HepG2 (cell line): ENCODE data around the gene GDF15. TPM values are rescaled to one million over a fixed set of nuclear protein-coding genes. Genes with fewer than 3 reads are reported as not detected.
A peak's percentile ranks its signal among the peaks of the same experiment; 100 is the strongest.

Experiments
- CENPX ChIP-seq: sonication (generic); formaldehyde crosslinking; IDR thresholded peaks from 2 replicates; pipeline ENCODE4 v1.9.0; 2021; ENCODE audit warnings: mild to moderate bottlenecking, missing genetic modification reagents, moderate library complexity
- FOSL1 ChIP-seq: sonication (generic); formaldehyde crosslinking; IDR thresholded peaks from 2 replicates; pipeline ENCODE4 v1.9.0; 2021; ENCODE audit warnings: missing genetic modification reagents, borderline replicate concordance
- GTF2F1 ChIP-seq: fragments of 150-350 bp; IDR thresholded peaks from 2 replicates; pipeline ENCODE4 v1.6.1; 2014; ENCODE audit warnings: low read length
- SATB2 ChIP-seq: sonication (generic); formaldehyde crosslinking; IDR thresholded peaks from 2 replicates; pipeline ENCODE4 v1.5.0; 2020; ENCODE audit warnings: missing genetic modification reagents
- SIN3A ChIP-seq: IDR thresholded peaks from 2 replicates; pipeline ENCODE4 v1.6.1; 2011; ENCODE audit warnings: low read depth, mild to moderate bottlenecking, control low read depth, low read length, borderline replicate concordance
- SP1 ChIP-seq, 2 experiments: fragments of 450-650 bp in 1 of 2; sonication (generic) in 1 of 2; formaldehyde crosslinking in 1 of 2; IDR thresholded peaks; 2 replicates each; pipeline versions ENCODE4 v1.4.0 to v1.6.1; 2016 to 2020; ENCODE audit warnings: missing genetic modification reagents in 1 of 2
- ZMYM2 ChIP-seq: sonication (generic); formaldehyde crosslinking; IDR thresholded peaks from 2 replicates; pipeline ENCODE4 v1.8.0; 2022; ENCODE audit warnings: mild to moderate bottlenecking, missing genetic modification reagents
- ZNF124 ChIP-seq: sonication (generic); formaldehyde crosslinking; IDR thresholded peaks from 2 replicates; pipeline ENCODE4 v1.4.0; 2020; ENCODE audit warnings: missing genetic modification reagents
- ZNF292 ChIP-seq: sonication (generic); formaldehyde crosslinking; IDR thresholded peaks from 2 replicates; pipeline ENCODE4 v1.8.1; 2022; ENCODE audit warnings: mild to moderate bottlenecking, low read depth, missing genetic modification reagents, borderline replicate concordance
- ZNF431 ChIP-seq: sonication (generic); formaldehyde crosslinking; IDR thresholded peaks from 2 replicates; pipeline ENCODE4 v1.9.0; 2022; ENCODE audit warnings: missing genetic modification reagents, low read depth, mild to moderate bottlenecking, borderline replicate concordance
- ZNF451 ChIP-seq: sonication (generic); formaldehyde crosslinking; IDR thresholded peaks from 2 replicates; pipeline ENCODE4 v1.5.0; 2020; ENCODE audit warnings: mild to moderate bottlenecking, missing genetic modification reagents
- ZNF468 ChIP-seq: sonication (generic); formaldehyde crosslinking; IDR thresholded peaks from 2 replicates; pipeline ENCODE4 v1.8.0; 2022; ENCODE audit warnings: mild to moderate bottlenecking, moderate library complexity, missing genetic modification reagents
- ZNF543 ChIP-seq: sonication (generic); formaldehyde crosslinking; IDR thresholded peaks from 2 replicates; pipeline ENCODE4 v1.4.0; 2020; ENCODE audit warnings: mild to moderate bottlenecking, missing genetic modification reagents
- polyA plus RNA-seq, 8 experiments: library from polyadenylated mRNA; depleted of rRNA in 3 of 8; stranded (reverse) in 7 of 8; unstranded in 1 of 8; fragments of >200 nt; fragmentation: Illumina TruSeq in 4 of 8; extraction: Trizol in 4 of 8; gene quantifications; 2 replicates each; pipeline versions ENCODE4 v1.2.1 to v1.2.3, GENCODE V29; 2011 to 2016; ENCODE audit warnings: low read depth in 4 of 8, missing spikeins in 1 of 8, mixed read lengths in 1 of 8; ENCODE audit not compliant: insufficient read depth in 1 of 8
- total RNA-seq, 5 experiments: library from RNA; depleted of rRNA; stranded (reverse); fragments of >200 nt; fragmentation: Illumina TruSeq; extraction: Trizol; gene quantifications; 2 replicates each; pipeline ENCODE4 v1.2.3, GENCODE V29; 2016; ENCODE audit warnings: low read depth in 1 of 5
- TF ChIP-seq, protein P1 (sequence below): fragments of 450-650 bp; IDR thresholded peaks from 2 replicates; pipeline ENCODE4 v1.6.1; 2017; ENCODE audit warnings: mild to moderate bottlenecking
- TF ChIP-seq, protein P2 (sequence below): sonication (generic); formaldehyde crosslinking; IDR thresholded peaks from 2 replicates; pipeline ENCODE4 v1.4.0; 2020; ENCODE audit warnings: missing genetic modification reagents
- TF ChIP-seq, protein P3 (sequence below): IDR thresholded peaks from 2 replicates; pipeline ENCODE4 v1.6.1; 2016; ENCODE audit warnings: low read depth, missing genetic modification reagents, missing compliant biosample characterization
- TF ChIP-seq, protein P4 (sequence below): sonication (generic); formaldehyde crosslinking; IDR thresholded peaks from 2 replicates; pipeline ENCODE4 v1.5.1; 2020; ENCODE audit warnings: missing genetic modification reagents, mild to moderate bottlenecking, borderline replicate concordance
- TF ChIP-seq, protein P5 (sequence below), 2 experiments: fragments of 450-650 bp in 1 of 2; sonication (generic) in 1 of 2; formaldehyde crosslinking; IDR thresholded peaks; 2 replicates each; pipeline versions ENCODE4 v1.5.0 to v1.8.0; 2020 to 2022; ENCODE audit warnings: mild to moderate bottlenecking in 1 of 2, missing genetic modification reagents in 1 of 2

Gene GDF15
- total and polyA plus RNA-seq, 2 of the 13 experiments (the other 11 are each of a cell fraction or from before 2014, with no cell fraction given), result 146 to 422 TPM

DNA sequence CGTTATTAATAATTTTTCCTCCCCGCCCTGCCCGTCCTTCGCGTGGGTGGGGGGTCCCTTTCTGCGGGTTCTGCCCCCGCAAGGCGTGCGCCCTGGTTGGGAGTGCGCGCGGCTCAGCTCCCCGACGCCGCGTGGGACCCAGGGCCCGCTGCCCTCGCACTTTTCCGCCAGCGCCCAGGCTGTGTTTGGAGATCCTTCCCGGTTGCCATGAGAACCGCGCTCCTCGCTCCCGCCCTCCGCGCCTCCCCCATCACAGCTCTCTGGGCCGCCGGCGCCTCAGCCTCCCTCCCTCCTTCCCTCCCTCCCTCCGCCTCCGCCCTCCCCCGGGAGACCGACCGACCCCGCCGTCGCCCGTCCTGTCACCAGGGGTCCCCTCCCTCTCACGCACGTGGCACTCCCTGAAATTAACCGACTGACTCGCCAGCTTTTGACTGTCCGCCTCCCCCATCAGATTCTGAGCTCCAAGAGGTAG is 30.9 kb downstream of the GDF15 start (continued):
- TF ChIP-seq, protein P1, sequence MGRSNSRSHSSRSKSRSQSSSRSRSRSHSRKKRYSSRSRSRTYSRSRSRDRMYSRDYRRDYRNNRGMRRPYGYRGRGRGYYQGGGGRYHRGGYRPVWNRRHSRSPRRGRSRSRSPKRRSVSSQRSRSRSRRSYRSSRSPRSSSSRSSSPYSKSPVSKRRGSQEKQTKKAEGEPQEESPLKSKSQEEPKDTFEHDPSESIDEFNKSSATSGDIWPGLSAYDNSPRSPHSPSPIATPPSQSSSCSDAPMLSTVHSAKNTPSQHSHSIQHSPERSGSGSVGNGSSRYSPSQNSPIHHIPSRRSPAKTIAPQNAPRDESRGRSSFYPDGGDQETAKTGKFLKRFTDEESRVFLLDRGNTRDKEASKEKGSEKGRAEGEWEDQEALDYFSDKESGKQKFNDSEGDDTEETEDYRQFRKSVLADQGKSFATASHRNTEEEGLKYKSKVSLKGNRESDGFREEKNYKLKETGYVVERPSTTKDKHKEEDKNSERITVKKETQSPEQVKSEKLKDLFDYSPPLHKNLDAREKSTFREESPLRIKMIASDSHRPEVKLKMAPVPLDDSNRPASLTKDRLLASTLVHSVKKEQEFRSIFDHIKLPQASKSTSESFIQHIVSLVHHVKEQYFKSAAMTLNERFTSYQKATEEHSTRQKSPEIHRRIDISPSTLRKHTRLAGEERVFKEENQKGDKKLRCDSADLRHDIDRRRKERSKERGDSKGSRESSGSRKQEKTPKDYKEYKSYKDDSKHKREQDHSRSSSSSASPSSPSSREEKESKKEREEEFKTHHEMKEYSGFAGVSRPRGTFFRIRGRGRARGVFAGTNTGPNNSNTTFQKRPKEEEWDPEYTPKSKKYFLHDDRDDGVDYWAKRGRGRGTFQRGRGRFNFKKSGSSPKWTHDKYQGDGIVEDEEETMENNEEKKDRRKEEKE, result no peak
- no peak for TF ChIP-seq ZNF468 (CRISPR knock-in tag)
- TF ChIP-seq ZMYM2 (CRISPR knock-in tag), result no peak
- TF ChIP-seq CENPX (CRISPR knock-in tag), result no peak
- TF ChIP-seq SP1 (IDR thresholded peaks at IDR 0.05), result no peak
- no peak for TF ChIP-seq SP1 (CRISPR knock-in tag; IDR thresholded peaks at IDR 0.05)
- no peak for TF ChIP-seq GTF2F1
- TF ChIP-seq, protein P2, sequence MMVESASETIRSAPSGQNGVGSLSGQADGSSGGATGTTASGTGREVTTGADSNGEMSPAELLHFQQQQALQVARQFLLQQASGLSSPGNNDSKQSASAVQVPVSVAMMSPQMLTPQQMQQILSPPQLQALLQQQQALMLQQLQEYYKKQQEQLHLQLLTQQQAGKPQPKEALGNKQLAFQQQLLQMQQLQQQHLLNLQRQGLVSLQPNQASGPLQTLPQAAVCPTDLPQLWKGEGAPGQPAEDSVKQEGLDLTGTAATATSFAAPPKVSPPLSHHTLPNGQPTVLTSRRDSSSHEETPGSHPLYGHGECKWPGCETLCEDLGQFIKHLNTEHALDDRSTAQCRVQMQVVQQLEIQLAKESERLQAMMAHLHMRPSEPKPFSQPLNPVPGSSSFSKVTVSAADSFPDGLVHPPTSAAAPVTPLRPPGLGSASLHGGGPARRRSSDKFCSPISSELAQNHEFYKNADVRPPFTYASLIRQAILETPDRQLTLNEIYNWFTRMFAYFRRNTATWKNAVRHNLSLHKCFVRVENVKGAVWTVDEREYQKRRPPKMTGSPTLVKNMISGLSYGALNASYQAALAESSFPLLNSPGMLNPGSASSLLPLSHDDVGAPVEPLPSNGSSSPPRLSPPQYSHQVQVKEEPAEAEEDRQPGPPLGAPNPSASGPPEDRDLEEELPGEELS (CRISPR knock-in tag), result no peak
- TF ChIP-seq ZNF292 (CRISPR knock-in tag), result no peak
- no peak for TF ChIP-seq ZNF431 (CRISPR knock-in tag)
- TF ChIP-seq, protein P3, sequence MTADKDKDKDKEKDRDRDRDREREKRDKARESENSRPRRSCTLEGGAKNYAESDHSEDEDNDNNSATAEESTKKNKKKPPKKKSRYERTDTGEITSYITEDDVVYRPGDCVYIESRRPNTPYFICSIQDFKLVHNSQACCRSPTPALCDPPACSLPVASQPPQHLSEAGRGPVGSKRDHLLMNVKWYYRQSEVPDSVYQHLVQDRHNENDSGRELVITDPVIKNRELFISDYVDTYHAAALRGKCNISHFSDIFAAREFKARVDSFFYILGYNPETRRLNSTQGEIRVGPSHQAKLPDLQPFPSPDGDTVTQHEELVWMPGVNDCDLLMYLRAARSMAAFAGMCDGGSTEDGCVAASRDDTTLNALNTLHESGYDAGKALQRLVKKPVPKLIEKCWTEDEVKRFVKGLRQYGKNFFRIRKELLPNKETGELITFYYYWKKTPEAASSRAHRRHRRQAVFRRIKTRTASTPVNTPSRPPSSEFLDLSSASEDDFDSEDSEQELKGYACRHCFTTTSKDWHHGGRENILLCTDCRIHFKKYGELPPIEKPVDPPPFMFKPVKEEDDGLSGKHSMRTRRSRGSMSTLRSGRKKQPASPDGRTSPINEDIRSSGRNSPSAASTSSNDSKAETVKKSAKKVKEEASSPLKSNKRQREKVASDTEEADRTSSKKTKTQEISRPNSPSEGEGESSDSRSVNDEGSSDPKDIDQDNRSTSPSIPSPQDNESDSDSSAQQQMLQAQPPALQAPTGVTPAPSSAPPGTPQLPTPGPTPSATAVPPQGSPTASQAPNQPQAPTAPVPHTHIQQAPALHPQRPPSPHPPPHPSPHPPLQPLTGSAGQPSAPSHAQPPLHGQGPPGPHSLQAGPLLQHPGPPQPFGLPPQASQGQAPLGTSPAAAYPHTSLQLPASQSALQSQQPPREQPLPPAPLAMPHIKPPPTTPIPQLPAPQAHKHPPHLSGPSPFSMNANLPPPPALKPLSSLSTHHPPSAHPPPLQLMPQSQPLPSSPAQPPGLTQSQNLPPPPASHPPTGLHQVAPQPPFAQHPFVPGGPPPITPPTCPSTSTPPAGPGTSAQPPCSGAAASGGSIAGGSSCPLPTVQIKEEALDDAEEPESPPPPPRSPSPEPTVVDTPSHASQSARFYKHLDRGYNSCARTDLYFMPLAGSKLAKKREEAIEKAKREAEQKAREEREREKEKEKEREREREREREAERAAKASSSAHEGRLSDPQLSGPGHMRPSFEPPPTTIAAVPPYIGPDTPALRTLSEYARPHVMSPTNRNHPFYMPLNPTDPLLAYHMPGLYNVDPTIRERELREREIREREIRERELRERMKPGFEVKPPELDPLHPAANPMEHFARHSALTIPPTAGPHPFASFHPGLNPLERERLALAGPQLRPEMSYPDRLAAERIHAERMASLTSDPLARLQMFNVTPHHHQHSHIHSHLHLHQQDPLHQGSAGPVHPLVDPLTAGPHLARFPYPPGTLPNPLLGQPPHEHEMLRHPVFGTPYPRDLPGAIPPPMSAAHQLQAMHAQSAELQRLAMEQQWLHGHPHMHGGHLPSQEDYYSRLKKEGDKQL (CRISPR knock-in tag), result no peak
- TF ChIP-seq FOSL1 (CRISPR knock-in tag), result no peak
- no peak for TF ChIP-seq SATB2 (CRISPR knock-in tag)
- TF ChIP-seq, protein P4, sequence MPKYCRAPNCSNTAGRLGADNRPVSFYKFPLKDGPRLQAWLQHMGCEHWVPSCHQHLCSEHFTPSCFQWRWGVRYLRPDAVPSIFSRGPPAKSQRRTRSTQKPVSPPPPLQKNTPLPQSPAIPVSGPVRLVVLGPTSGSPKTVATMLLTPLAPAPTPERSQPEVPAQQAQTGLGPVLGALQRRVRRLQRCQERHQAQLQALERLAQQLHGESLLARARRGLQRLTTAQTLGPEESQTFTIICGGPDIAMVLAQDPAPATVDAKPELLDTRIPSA (CRISPR knock-in tag), result no peak
- TF ChIP-seq, protein P5, sequence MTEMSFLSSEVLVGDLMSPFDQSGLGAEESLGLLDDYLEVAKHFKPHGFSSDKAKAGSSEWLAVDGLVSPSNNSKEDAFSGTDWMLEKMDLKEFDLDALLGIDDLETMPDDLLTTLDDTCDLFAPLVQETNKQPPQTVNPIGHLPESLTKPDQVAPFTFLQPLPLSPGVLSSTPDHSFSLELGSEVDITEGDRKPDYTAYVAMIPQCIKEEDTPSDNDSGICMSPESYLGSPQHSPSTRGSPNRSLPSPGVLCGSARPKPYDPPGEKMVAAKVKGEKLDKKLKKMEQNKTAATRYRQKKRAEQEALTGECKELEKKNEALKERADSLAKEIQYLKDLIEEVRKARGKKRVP (CRISPR knock-in tag; IDR thresholded peaks at IDR 0.05), result no peak
- TF ChIP-seq ZNF451 (CRISPR knock-in tag), result no peak
- no peak for TF ChIP-seq ZNF543
- TF ChIP-seq SIN3A, result peak; percentile 35; the same call in 1 of the 2 replicates
- no peak for TF ChIP-seq ZNF124 (CRISPR knock-in tag)
